Activated T-cell treated with anti-CD3 and anti-CD28 coated beads, Interleukin-2, amount 50 U/mL, for 24 hours (primary cell): ENCODE data around the gene NOPCHAP1.
"Not testable (repeated sequence)": the region's sequence is repeated elsewhere in the genome, so short reads cannot be mapped to it uniquely, and the experiment has no call there.

ENCODE experiments used
- DNase-seq: peaks from one replicate; pipeline ENCODE4 v3.0.0-alpha.2; 2020
- H3K27ac Mint-ChIP-seq: 2 replicates; pipeline ENCODE4 v1.8.0; 2020; ENCODE audit warnings: mild to moderate bottlenecking, mixed read lengths
- H3K27me3 Mint-ChIP-seq: 2 replicates; pipeline ENCODE4 v1.8.0; 2020; ENCODE audit warnings: mixed read lengths
- H3K36me3 Mint-ChIP-seq: 2 replicates; pipeline ENCODE4 v1.8.0; 2020; ENCODE audit warnings: low read depth, mixed read lengths
- H3K4me1 Mint-ChIP-seq: 2 replicates; pipeline ENCODE4 v1.8.0; 2020; ENCODE audit warnings: low read depth, mixed read lengths
- H3K4me3 Mint-ChIP-seq: 2 replicates; pipeline ENCODE4 v1.8.0; 2020; ENCODE audit warnings: mild to moderate bottlenecking, moderate library complexity, mixed read lengths
- H3K9me3 Mint-ChIP-seq: 2 replicates; pipeline ENCODE4 v1.8.0; 2020; ENCODE audit warnings: mixed read lengths

Gene NOPCHAP1, protein sequence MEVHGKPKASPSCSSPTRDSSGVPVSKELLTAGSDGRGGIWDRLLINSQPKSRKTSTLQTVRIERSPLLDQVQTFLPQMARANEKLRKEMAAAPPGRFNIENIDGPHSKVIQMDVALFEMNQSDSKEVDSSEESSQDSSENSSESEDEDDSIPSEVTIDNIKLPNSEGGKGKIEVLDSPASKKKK

GRCh38 chr12:104986022-104986941 is at the start of gene NOPCHAP1:
Gene NOPCHAP1 (plus strand): TSS chr12:104986316. CDS start chr12:104986353, 37 bp downstream.
- H3K9me3 Mint-ChIP-seq: no peaks in the 10 kb centered on the region
- H3K36me3 Mint-ChIP-seq: peaks cover 44% of the 10 kb centered on the region
- H3K27me3 Mint-ChIP-seq: peaks cover 2% of the 10 kb centered on the region
- peaks cover 51% of the 10 kb centered on the region for H3K4me1 Mint-ChIP-seq
- H3K4me3 Mint-ChIP-seq: peak within 1 kb of the TSS; percentile 88
- peak within 1 kb of the TSS; percentile 90 for H3K27ac Mint-ChIP-seq
- DNase-seq: peak; percentile 91

GRCh38 chr12:104938371-104938770 is 47.7 kb upstream of the NOPCHAP1 start:
- no peak for DNase-seq
- no peak overlapping the region for H3K4me3 Mint-ChIP-seq
- H3K9me3 Mint-ChIP-seq: no peaks in the 10 kb centered on the region
- no peak overlapping the region for H3K27ac Mint-ChIP-seq
- H3K36me3 Mint-ChIP-seq: no peaks in the 10 kb centered on the region
- no peaks in the 10 kb centered on the region for H3K4me1 Mint-ChIP-seq
- H3K27me3 Mint-ChIP-seq: peaks cover 4% of the 10 kb centered on the region

GRCh38 chr12:104939089-104939488 is 47.0 kb upstream of the NOPCHAP1 start:
- Mint-ChIP-seq H3K27me3 (peaks cover 4% of the 10 kb centered on the region), H3K27ac (no peak overlapping the region), H3K4me1 (no peaks in the 10 kb centered on the region), H3K9me3 (no peaks in the 10 kb centered on the region), H3K36me3 (no peaks in the 10 kb centered on the region), H3K4me3 (no peak overlapping the region)
- DNase-seq: no peak

- H3K36me3 Mint-ChIP-seq: no peaks in the 10 kb centered on the region
Observed at GRCh38 chr12:104941454-104941853, 44.7 kb upstream of the NOPCHAP1 start.

DNA sequence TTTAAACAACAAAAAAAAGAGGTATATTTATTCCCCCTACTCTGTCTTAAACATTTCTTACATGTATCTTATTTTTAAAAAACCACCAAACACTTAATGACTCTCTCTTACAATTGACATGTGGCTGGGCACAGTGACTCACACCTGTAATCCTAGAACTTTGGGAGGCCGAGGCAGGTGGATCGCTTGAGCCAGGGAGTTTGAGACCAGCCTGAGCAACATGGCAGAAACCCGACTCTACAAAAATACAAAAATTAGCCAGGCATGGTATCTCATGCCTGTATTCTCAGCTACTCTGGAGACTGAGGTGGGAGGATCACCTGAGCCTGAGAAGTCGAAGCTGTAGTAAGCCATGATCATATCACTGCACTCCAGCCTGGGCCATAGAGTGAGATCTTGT is 44.0 kb upstream of the NOPCHAP1 start:
- H3K4me3 Mint-ChIP-seq: no peak overlapping the region
- DNase-seq: no peak
- no peak overlapping the region for H3K27ac Mint-ChIP-seq
- H3K9me3 Mint-ChIP-seq: no peaks in the 10 kb centered on the region
- H3K27me3 Mint-ChIP-seq: peaks cover 4% of the 10 kb centered on the region
- no peaks in the 10 kb centered on the region for H3K36me3 Mint-ChIP-seq
- H3K4me1 Mint-ChIP-seq: no peaks in the 10 kb centered on the region

More at GRCh38 chr12:104941454-104941853, 44.7 kb upstream of the NOPCHAP1 start:
- Mint-ChIP-seq H3K4me1 (no peaks in the 10 kb centered on the region), H3K4me3 (no peak overlapping the region), H3K9me3 (no peaks in the 10 kb centered on the region), H3K27me3 (peaks cover 4% of the 10 kb centered on the region), H3K27ac (no peak overlapping the region)
- no peak for DNase-seq

GRCh38 chr12:104943401-104943800 is 42.7 kb upstream of the NOPCHAP1 start:
- not testable (repeated sequence) for DNase-seq, H3K36me3 Mint-ChIP-seq, H3K27ac Mint-ChIP-seq, H3K4me3 Mint-ChIP-seq, H3K27me3 Mint-ChIP-seq, H3K9me3 Mint-ChIP-seq, H3K4me1 Mint-ChIP-seq

DNA sequence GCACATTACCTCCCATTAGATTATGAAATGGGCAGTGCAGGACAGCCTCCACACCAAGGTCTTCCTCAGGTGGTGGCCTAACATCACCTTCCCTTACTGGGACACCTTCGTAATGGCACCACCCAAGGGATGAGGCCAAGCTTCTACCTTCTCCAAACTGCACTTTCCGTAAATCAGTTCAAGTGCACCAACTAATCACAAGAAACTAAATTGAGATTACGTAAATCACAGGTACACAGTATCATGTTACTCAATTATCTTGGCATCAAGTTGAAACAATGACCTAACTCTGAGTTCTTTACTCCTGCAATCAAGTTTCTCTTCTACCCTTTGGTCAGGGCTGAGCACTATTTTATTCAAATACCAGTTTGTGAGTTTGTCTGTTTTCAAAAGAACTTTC is 41.9 kb upstream of the NOPCHAP1 start:
- Mint-ChIP-seq H3K9me3 (no peaks in the 10 kb centered on the region), H3K27me3 (no peaks in the 10 kb centered on the region), H3K4me1 (no peaks in the 10 kb centered on the region), H3K4me3 (no peak overlapping the region), H3K36me3 (no peaks in the 10 kb centered on the region), H3K27ac (no peak overlapping the region)
- no peak for DNase-seq

DNA sequence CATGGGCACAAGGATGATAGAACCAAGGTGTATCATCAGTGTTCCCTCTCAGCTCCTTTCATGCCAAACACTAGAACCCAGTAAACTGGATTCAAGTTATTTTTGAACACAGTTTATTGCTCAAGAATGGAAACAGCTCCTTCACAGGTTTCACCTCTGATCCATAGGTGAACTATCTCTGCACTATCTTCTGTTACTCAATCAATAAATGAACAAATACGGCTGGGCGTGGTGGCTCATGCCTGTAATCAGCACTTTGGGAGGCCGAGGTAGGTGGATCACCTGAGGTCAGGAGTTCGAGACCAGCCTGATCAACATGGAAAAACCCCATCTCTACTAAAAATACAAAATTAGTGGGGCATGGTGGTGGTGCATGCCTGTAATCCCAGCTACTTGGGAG is 37.4 kb upstream of the NOPCHAP1 start:
- not testable (repeated sequence) for DNase-seq, H3K4me3 Mint-ChIP-seq

GRCh38 chr12:104951759-104952509 is 34.2 kb upstream of the NOPCHAP1 start:
- no peak overlapping the region for H3K4me3 Mint-ChIP-seq
- peaks cover 4% of the 10 kb centered on the region for H3K4me1 Mint-ChIP-seq
- DNase-seq: no peak
- peaks cover 10% of the 10 kb centered on the region for H3K27me3 Mint-ChIP-seq
- H3K9me3 Mint-ChIP-seq: no peaks in the 10 kb centered on the region
- H3K36me3 Mint-ChIP-seq: no peaks in the 10 kb centered on the region
- H3K27ac Mint-ChIP-seq: no peak overlapping the region

More for the DNA sequence above, 37.4 kb upstream of the NOPCHAP1 start:
- H3K4me1 Mint-ChIP-seq, H3K36me3 Mint-ChIP-seq, H3K27ac Mint-ChIP-seq, H3K9me3 Mint-ChIP-seq, H3K27me3 Mint-ChIP-seq: not testable (repeated sequence)

DNA sequence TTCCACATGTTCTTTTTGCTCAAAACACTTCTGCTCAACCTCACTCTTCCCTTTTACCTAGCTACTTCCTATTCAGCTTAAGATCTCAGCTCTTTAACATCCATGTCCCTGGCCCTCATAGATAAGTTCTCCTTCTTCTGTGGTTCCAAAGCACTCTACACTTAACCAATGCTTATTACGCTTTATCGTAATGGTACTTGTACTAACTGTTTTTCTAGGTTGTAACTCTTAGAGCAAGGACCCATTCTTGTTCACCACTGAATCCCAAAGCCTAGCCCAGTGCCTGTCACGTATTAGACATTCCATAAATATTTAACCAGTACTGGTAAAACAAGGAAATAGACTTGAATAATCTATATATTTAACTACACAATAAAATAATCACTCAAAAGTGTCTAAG is 33.3 kb upstream of the NOPCHAP1 start:
- no peak for DNase-seq
- no peak overlapping the region for H3K27ac Mint-ChIP-seq
- no peaks in the 10 kb centered on the region for H3K9me3 Mint-ChIP-seq

GRCh38 chr12:104953323-104953722 is 32.8 kb upstream of the NOPCHAP1 start:
- Mint-ChIP-seq H3K9me3 (no peaks in the 10 kb centered on the region), H3K27ac (no peak overlapping the region), H3K4me3 (no peak overlapping the region), H3K4me1 (peaks cover 10% of the 10 kb centered on the region), H3K27me3 (peaks cover 10% of the 10 kb centered on the region), H3K36me3 (no peaks in the 10 kb centered on the region)
- DNase-seq: no peak

More for the DNA sequence above, 33.3 kb upstream of the NOPCHAP1 start:
- H3K27me3 Mint-ChIP-seq: peaks cover 10% of the 10 kb centered on the region
- peaks cover 10% of the 10 kb centered on the region for H3K4me1 Mint-ChIP-seq
- no peaks in the 10 kb centered on the region for H3K36me3 Mint-ChIP-seq
- no peak overlapping the region for H3K4me3 Mint-ChIP-seq

- H3K4me1 Mint-ChIP-seq: peaks cover 27% of the 10 kb centered on the region
- no peak overlapping the region for H3K27ac Mint-ChIP-seq
- H3K9me3 Mint-ChIP-seq: no peaks in the 10 kb centered on the region
- no peak for DNase-seq
- peaks cover 2% of the 10 kb centered on the region for H3K36me3 Mint-ChIP-seq
- H3K4me3 Mint-ChIP-seq: no peak overlapping the region
- peaks cover 15% of the 10 kb centered on the region for H3K27me3 Mint-ChIP-seq
Observed at GRCh38 chr12:104955703-104956102, 30.4 kb upstream of the NOPCHAP1 start.

DNA sequence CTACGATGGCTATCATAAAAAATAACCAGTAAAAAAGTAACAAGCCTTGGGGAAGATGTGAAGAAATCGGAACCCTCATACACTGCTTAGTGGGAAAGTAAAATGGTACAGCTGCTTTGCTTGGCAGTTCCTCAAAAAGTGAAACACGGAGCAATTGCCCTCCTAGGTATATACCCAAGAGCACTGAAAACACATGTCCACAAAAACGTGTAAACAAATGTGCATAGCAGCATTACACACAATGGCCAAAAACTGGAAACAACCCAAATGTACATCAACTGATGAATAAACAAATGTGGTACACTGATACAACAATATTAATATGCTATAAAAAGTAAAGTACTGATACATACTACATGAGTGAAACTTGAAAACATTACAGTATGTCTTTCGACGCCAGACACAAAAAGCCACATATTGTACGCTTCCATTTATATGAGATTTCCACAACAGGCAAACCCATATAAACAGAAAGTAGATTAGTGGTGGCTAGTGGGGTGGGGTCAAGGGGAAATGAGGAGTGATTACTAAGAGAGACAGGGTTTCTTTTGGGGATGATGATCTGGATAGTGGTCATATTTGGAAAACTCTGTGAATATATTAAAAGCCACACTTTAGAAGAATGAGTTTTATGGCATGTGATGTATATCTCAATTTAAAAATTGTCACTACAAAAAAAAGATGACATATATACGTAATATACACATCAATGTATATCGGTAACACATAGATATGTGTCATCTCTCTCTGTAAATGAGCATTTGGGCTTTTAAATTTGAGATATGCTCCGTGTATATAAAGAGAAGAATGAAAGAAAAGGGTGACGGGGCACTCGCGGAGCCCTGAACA is 29.0 kb upstream of the NOPCHAP1 start:
- Mint-ChIP-seq H3K4me1 (peaks cover 27% of the 10 kb centered on the region), H3K4me3 (peak overlapping the region; percentile 80), H3K36me3 (peaks cover 2% of the 10 kb centered on the region), H3K27me3 (peaks cover 18% of the 10 kb centered on the region), H3K9me3 (no peaks in the 10 kb centered on the region), H3K27ac (peak overlapping the region; percentile 77)
- DNase-seq: no peak

- H3K4me3 Mint-ChIP-seq: peak overlapping the region; percentile 80
- H3K9me3 Mint-ChIP-seq: no peaks in the 10 kb centered on the region
- H3K27ac Mint-ChIP-seq: peak overlapping the region; percentile 77
- no peak for DNase-seq
- peaks cover 2% of the 10 kb centered on the region for H3K36me3 Mint-ChIP-seq
- H3K4me1 Mint-ChIP-seq: peaks cover 27% of the 10 kb centered on the region
- H3K27me3 Mint-ChIP-seq: peaks cover 18% of the 10 kb centered on the region
Observed at GRCh38 chr12:104957719-104958000, 28.5 kb upstream of the NOPCHAP1 start.
